Panc1 (cell line): Measurements from ENCODE around the gene FOXO1. TPM values are rescaled to one million over a fixed set of nuclear protein-coding genes. Genes with fewer than 3 reads are reported as not detected.

ENCODE experiments used
- ATAC-seq: fragments of 200-7000 bp; cut with Tn5 transposase; 2 replicates; pipeline ENCODE4 v1.9.1; 2020; ENCODE audit warnings: mild to moderate bottlenecking, moderate library complexity
- BruUV-seq: library from RNA; stranded (reverse); fragments of 400-500 nt; replicated peaks from 2 replicates; lab custom pipeline; 2021; lab: Mats Ljungman, UMichigan
- CTCF ChIA-PET: fragments of 300-600 bp; sonication (Branson Sonifier 250); formaldehyde crosslinking; loops from one replicate; lab custom pipeline; 2022; ENCODE audit warnings: antibody characterized with exemption; lab: Charles Lee
- POLR2A ChIA-PET: fragments of 300-600 bp; sonication (Branson Sonifier 250); formaldehyde crosslinking; loops from one replicate; lab custom pipeline; 2022; ENCODE audit warnings: antibody characterized with exemption; lab: Charles Lee
- DNase-seq: peaks from one replicate; pipeline ENCODE4 v3.0.0-alpha.2; 2010; ENCODE audit warnings: low read depth, low spot score
- H3K27ac ChIP-seq: 2 replicates; pipeline ENCODE4 v1.5.1; 2011; ENCODE audit warnings: mild to moderate bottlenecking, low read length, inconsistent platforms
- H3K27me3 ChIP-seq: fragments of 200-500 bp; sonication (Bioruptor generic); 2 replicates; pipeline ENCODE4 v1.6.0; 2014; ENCODE audit warnings: low read length, inconsistent platforms; ENCODE audit not compliant: control insufficient read depth, insufficient read depth
- H3K36me3 ChIP-seq: fragments of 200-500 bp; sonication (Bioruptor generic); 2 replicates; pipeline ENCODE4 v1.5.1; 2014; ENCODE audit warnings: inconsistent platforms, mild to moderate bottlenecking, low read length, moderate library complexity; ENCODE audit not compliant: control insufficient read depth, insufficient read depth
- H3K4me1 ChIP-seq: 2 replicates; pipeline ENCODE4 v1.5.1; 2011; ENCODE audit warnings: inconsistent platforms, mild to moderate bottlenecking, low read length, moderate library complexity; ENCODE audit not compliant: control insufficient read depth, insufficient read depth
- H3K4me3 ChIP-seq, 2 experiments: 2 replicates each; pipeline ENCODE4 v1.5.1; 2011 to 2012; ENCODE audit warnings: low read depth in 2 of 2, low read length in 2 of 2, mild to moderate bottlenecking in 2 of 2, inconsistent platforms in 1 of 2, moderate library complexity in 1 of 2
- H3K9me3 ChIP-seq: fragments of 200-500 bp; sonication (Bioruptor generic); 2 replicates; pipeline ENCODE4 v1.5.1; 2014; ENCODE audit warnings: low read depth, mild to moderate bottlenecking, inconsistent platforms, low read length, moderate library complexity; ENCODE audit not compliant: control insufficient read depth, insufficient read depth
- CTCF ChIP-seq: fragments of 450-650 bp; IDR thresholded peaks from 2 replicates; pipeline ENCODE4 v1.5.1; 2017; ENCODE audit warnings: mild to moderate bottlenecking
- POLR2AphosphoS5 ChIP-seq: IDR thresholded peaks from 2 replicates; pipeline ENCODE4 v1.6.1; 2012; ENCODE audit warnings: mild to moderate bottlenecking, low read depth, low read length, moderate library complexity
- SIN3A ChIP-seq: IDR thresholded peaks from 2 replicates; pipeline ENCODE4 v1.6.1; 2012; ENCODE audit warnings: low read depth, mild to moderate bottlenecking, low read length, moderate library complexity, borderline replicate concordance; ENCODE audit not compliant: insufficient read depth
- TCF7L2 ChIP-seq: IDR thresholded peaks from 2 replicates; pipeline ENCODE4 v1.6.1; 2011; ENCODE audit warnings: mild to moderate bottlenecking, low read depth, low read length, inconsistent platforms
- in situ Hi-C: cut with HindIII; loops from 2 replicates; pipeline ENCODE4 v1.10.0; 2016; ENCODE audit warnings: low sequenced_read_pairs, low pct_unique_long_range_greater_than_20kb
- intact Hi-C: fragments of 100-400 bp; cut with micrococcal nuclease; formaldehyde crosslinking; loops from one replicate; pipeline ENCODE4 v1.10.0; 2022; ENCODE audit not compliant: unreplicated experiment
- total RNA-seq: library from RNA; stranded (reverse); gene quantifications from one replicate; pipeline ENCODE4 v1.2.1, GENCODE V29; 2021; ENCODE audit not compliant: unreplicated experiment
- TF ChIP-seq, protein P1 (sequence below), 2 experiments: IDR thresholded peaks; 2 replicates each; pipeline ENCODE4 v1.6.1; 2011 to 2012; ENCODE audit warnings: low read depth in 2 of 2, control low read depth in 1 of 2, low read length in 1 of 2, mild to moderate bottlenecking in 1 of 2, moderate library complexity in 1 of 2; ENCODE audit not compliant: insufficient read depth in 1 of 2

Gene FOXO1
- total RNA-seq, 1 experiment from 2014 or later, result 2.1 TPM

DNA sequence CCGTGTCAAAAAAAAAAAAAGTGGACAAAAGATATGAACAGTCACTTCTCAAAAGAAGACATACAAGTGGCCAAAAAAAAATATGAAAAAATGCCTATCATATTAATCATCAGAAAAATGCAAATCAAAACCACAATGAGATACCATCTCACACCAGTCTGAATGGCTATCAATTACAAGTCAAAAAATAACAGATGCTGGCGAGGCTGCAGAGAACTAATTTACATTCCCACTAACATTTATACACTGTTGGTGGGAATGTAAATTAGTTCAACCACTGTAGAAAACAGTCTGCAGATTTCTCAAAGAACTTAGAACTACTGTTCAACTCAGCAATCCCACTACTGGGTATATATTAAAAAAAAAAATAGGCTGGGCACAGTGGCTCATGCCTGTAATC lies 26.5 kb upstream of the FOXO1 start:
- ChIA-PET CTCF (no interaction called here), POLR2A (no interaction called here)
- no peak for ATAC-seq
- BruUV-seq, result no TSS peak
- Histone ChIP-seq H3K36me3 (no peaks in the 10 kb centered on the region), H3K4me1 (no peaks in the 10 kb centered on the region), H3K4me3 (no peak overlapping the region), H3K27me3 (no peaks in the 10 kb centered on the region), H3K27ac (no peak overlapping the region), H3K9me3 (no peaks in the 10 kb centered on the region)
- TF ChIP-seq, protein P1, sequence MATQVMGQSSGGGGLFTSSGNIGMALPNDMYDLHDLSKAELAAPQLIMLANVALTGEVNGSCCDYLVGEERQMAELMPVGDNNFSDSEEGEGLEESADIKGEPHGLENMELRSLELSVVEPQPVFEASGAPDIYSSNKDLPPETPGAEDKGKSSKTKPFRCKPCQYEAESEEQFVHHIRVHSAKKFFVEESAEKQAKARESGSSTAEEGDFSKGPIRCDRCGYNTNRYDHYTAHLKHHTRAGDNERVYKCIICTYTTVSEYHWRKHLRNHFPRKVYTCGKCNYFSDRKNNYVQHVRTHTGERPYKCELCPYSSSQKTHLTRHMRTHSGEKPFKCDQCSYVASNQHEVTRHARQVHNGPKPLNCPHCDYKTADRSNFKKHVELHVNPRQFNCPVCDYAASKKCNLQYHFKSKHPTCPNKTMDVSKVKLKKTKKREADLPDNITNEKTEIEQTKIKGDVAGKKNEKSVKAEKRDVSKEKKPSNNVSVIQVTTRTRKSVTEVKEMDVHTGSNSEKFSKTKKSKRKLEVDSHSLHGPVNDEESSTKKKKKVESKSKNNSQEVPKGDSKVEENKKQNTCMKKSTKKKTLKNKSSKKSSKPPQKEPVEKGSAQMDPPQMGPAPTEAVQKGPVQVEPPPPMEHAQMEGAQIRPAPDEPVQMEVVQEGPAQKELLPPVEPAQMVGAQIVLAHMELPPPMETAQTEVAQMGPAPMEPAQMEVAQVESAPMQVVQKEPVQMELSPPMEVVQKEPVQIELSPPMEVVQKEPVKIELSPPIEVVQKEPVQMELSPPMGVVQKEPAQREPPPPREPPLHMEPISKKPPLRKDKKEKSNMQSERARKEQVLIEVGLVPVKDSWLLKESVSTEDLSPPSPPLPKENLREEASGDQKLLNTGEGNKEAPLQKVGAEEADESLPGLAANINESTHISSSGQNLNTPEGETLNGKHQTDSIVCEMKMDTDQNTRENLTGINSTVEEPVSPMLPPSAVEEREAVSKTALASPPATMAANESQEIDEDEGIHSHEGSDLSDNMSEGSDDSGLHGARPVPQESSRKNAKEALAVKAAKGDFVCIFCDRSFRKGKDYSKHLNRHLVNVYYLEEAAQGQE (IDR thresholded peaks at IDR 0.05; ENCODE audit: insufficient read depth in 1 of 2, low read depth in 2 of 2, low read length in 1 of 2), result no peak
- no peak for TF ChIP-seq SIN3A
- no peak for TF ChIP-seq CTCF
- TF ChIP-seq TCF7L2, result no peak
- no peak for TF ChIP-seq POLR2AphosphoS5
- intact Hi-C loops (no loop called here), in situ Hi-C loops (no loop called here)
- DNase-seq, result no peak

DNA sequence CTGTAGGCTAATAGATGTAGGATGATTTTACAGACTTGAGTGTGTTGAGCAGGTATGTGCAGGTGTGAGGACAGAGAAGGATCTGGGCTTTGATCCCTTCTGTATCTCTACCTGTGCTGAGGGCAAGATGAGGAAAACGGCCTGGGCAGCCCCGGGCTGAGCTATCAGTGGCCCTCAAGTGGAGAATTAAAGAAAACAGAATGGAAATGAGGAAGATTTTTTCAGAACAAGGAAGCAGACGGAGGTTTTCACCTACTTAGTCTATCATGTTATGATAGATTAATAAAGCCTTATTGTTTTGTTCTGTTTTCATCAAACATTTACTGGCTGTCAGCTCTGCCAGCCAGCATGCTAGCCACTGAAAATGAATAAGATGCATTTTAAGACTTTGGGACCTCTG lies 22.3 kb upstream of the FOXO1 start:
- in situ Hi-C loops, result no loop called here

More for the DNA sequence above, 22.3 kb upstream of the FOXO1 start:
- H3K36me3 ChIP-seq, result no peaks in the 10 kb centered on the region
- no TSS peak for BruUV-seq
- no peaks in the 10 kb centered on the region for H3K9me3 ChIP-seq
- TF ChIP-seq SIN3A (no peak), TCF7L2 (no peak), CTCF (no peak), POLR2AphosphoS5 (no peak)
- TF ChIP-seq, protein P1 (IDR thresholded peaks at IDR 0.05; ENCODE audit: insufficient read depth in 1 of 2, low read depth in 2 of 2, low read length in 1 of 2), result no peak
- H3K27ac ChIP-seq, result no peak overlapping the region
- intact Hi-C loops, result no loop called here
- no peak for ATAC-seq
- ChIA-PET POLR2A (no interaction called here), CTCF (no interaction called here)
- H3K27me3 ChIP-seq, result no peaks in the 10 kb centered on the region
- no peaks in the 10 kb centered on the region for H3K4me1 ChIP-seq
- no peak for DNase-seq
- no peak overlapping the region for H3K4me3 ChIP-seq
